Activated CD4-positive, alpha-beta T cell treated with anti-CD3 and anti-CD28 coated beads, Interleukin-10, Interleukin-2, amounts not matched to agents 100 ng/mL and 50 ng/mL, durations not matched to agents 16 hours and 8 hours (primary cell): ENCODE measurements around the gene CREBL2.
A peak's percentile ranks its signal among the peaks of the same experiment; 100 is the strongest.
"Not testable (repeated sequence)": the region's sequence is repeated elsewhere in the genome, so short reads cannot be mapped to it uniquely, and the experiment has no call there.

Experiments used
- DNase-seq: peaks from one replicate; pipeline ENCODE4 v3.0.0-alpha.2; 2020

The CREBL2 gene, protein sequence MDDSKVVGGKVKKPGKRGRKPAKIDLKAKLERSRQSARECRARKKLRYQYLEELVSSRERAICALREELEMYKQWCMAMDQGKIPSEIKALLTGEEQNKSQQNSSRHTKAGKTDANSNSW

DNA sequence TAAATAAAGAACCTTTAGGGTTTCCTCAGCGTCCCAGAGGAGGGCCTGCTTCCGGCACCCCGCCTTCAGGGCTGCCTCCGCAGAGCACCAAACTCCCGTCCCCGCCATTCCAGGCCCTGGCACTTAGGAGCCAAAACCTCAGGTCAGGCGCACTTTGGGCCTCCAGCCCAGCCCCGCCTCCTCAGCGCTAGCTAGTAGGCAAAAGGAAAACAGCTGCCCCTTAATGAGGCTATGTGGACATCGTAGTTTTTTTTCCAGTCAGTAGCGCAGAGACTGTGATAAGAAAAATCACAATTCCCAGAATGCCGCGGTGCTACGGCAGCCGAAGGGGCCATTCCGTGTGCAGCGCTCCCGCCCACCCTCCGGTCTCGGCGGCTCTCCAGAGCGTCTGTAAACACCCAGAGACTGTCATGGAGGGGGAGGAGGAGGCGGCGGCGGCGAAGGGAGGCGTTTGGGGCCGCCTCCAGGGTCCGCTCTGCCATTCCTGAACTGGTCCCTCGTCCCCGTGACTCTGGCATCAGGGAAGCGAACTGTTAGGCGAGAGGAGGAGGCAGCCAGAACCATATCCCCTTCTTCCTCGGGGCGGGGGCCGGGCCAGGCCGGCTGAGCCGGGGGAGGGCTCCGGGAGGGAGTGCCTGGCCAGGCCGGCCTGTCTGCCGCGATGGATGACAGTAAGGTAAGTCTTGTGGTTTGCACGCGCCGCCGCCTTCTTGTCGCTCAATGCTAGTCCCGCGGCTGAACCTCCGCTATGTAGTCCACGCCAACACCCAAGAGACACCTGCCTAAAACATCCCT is at the start of gene CREBL2:
TSS of gene CREBL2 (plus strand) at position 365 of the 795 bp plus-strand sequence. CDS start at position 662, 297 bp downstream.
- peak; percentile 86 for DNase-seq

DNA sequence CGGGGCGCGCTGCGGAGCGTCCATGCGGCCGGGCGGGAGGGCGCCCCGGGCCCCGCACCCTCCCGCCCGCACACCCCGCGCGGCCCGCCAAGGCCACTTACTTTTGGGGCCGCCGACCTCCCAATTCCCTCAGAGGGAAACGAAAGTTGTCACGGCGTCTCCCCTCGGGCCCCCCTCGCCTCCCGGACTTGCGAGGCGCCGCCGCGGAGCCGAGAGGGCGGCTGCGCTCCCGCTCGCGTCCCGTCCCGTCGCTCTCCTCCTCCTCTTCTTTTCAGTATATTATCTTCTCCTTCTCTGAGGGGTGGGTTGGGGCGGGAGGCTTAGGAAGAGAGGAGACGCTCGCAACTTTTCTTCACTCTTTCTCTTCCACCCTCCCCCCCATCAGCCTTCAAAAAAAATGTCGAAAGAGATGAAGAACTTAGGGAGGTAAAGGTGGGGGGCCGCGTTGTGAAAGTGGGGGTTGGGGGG is 49.6 kb upstream of the CREBL2 start:
- peak; percentile 13 for DNase-seq

DNA sequence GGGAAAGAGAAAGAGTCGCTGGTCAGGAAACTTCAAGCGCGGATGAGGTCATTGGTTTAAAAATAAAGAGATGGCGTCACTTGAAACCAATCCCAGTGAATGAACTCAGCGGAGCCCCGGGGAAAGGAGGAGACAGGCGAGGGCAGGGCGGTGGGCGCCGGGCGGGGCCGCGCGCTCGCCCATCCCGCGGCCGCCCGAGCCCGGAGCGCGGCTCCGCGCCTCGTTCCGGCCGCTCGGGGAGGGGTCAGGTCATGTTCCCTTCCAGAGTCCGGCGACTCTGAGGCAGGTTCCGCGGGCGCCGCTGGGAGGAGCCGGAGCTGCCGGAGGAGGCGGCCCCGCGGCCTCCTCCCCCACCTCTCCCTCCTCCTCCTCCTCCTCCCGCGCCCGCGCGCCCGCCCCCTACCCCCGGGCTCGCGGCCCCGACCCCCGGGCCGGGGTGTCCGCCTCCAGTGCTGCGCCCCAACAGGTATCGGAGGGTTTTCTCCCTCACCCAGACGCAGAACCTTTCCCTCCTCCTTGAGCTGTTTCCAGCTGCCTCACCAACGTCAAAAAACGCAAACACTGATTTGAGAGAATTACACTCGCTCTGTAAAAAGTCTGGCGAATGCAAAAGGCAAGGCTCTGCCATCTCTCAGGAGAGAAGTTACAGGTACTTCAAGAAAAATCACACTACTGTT is 49.0 kb upstream of the CREBL2 start, which contains the start of gene DUSP16:
TSS of gene DUSP16 (minus strand) at position 279 of the 677 bp plus-strand sequence. CDS start 41,765 bp downstream, outside the sequence.
- peak; percentile 90 for DNase-seq

DNA sequence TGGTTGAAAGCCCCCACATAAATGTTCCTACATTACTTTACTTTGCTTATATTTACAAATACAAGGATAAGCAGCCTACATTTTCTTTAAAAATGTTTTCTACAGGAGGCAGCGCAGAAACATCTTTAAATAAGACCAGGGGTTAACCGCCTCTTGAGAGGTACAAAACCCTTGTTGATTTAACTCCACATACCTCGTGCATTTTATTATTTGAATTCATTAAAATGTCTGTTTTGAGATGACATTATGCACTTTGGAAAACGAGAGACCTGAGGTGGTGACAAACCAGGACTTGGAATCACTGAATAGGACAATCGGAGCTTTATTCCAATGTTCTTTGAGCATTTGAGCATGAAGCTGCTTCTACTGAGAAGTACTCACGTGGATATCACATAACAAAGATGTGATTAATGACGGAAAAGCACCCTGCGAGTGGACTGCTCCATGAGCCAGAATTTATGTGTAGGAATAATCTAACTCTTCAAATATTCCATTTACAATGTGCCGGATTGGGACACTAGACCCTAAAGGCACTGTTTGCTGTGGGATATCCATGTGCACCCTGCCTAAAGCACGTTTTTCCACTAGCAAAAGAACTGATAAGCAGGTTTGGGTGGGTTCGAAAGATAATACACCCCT is 48.3 kb upstream of the CREBL2 start:
- DNase-seq: no peak

DNA sequence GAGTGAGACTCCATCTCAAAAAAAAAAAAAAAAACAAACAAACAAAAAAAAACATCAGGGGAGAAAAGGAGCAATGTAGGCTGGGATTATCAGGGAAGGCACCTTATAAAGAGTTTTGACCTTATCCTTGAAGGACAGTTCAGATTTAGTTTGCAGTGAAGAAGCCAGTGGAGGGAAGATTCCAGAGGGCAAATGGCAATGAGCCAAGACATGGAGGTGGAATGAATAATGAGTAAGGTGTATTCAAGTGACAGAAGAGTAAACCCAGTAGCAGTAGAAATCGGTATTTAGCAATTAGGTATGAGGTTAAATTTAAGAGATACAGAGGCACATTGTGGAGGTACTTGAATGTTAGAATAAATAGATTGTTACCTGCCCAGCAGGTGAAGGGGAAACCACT is 46.8 kb upstream of the CREBL2 start:
- no peak for DNase-seq

DNA sequence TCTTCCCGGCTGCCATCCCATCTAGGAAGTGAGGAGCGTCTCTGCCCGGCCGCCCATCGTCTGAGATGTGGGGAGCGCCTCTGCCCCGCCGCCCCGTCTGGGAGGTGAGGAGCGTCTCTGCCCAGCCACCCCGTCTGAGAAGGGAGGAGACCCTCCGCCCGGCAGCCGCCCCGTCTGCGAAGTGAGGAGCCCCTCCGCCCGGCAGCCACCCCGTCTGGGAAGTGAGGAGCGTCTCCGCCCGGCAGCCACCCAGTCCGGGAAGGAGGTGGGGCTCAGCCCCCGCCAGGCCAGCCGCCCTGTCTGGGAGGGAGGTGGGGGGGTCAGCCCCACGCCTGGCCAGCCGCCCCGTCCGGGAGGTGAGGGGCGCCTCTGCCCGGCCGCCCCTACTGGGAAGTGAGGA is 45.7 kb upstream of the CREBL2 start:
- DNase-seq: not testable (repeated sequence)

DNA sequence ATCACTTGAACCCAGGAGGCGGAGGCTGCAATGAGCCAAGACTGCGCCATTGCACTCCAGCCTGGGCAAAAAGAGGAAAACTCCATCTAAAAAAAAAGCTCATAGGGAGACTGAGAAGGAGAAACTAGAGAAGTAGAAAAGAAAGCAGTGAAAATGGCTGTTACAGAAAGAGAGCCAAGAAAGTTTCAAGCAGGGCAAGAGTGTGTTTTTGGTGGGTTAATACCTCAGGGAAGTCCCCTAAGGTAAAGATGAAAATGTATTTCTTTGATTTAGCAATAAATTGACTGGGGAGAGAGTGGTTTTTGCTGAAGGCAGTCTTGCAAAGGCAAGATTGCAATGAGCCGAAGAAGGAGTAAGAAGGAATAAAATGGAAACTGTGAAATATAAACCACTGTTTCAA is 39.0 kb upstream of the CREBL2 start:
- no peak for DNase-seq

DNA sequence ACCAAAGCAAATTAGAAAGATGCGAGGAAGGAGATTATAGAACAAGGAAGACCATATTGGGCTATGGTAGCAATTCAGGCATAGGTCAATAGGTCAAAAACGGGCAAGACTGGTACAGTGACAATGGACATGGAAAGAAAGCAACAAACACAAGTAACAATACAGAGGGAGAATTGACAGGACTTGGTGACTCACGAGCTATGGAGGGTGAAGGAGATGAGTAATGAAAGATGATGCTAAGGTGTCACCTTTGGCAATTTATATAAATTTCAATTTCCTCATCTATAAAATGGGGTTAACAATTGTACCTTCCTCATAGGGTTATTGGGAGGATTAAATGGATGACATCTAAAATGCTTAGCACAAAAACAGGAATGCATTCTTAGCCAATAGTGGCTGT is 33.9 kb upstream of the CREBL2 start:
- DNase-seq: peak; percentile 11

DNA sequence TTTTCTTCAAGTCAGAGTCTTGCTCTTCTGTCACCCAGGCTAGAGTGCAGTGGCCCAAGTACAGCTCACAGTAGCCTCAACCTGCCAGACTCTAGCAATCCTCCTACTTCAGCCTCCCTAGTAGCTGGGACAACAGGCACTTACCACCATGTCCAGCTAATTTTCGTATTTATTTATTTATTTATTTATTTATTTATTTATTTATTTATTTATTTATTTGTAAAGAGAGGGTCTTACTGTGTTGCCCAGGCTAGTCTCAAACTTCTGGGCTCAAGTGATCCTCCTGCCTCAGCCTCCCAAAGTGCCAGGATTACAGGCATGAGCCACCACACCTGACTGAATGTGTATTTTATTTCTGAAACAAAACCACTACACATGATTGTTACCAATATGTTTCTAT is 31.0 kb upstream of the CREBL2 start:
- not testable (repeated sequence) for DNase-seq

DNA sequence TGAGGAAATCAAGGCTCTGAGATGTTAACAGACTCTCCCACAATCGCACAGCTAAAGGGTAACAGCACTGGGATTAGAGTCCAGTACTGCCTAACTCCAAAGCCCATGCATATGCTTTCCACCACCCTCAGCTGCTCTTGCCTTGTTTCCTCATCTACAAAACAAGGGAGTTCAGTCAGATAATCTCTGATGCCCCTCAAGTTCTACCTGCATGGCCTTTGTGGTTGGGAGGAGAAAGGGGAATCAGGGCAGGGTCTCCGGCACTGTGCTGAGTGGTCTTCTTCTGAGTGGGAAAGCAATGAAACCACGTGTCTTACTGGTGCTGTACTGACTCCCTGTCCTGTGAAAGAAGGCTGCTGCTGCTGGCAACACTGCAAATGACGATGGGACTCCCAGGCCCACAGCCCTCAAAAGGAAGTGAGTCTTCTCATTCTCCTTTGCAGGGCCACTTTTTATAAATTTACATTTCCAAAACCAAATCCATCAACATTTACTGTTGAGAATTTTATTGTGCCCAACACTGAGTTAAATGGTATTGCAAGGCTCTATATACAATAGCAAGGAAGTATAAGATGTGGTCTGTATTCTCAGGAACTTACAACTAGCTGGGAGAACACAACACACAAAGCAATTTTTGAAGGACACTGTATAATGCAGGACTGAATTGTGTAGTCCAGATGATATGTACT is 29.3 kb upstream of the CREBL2 start:
- peak; percentile 59 for DNase-seq

DNA sequence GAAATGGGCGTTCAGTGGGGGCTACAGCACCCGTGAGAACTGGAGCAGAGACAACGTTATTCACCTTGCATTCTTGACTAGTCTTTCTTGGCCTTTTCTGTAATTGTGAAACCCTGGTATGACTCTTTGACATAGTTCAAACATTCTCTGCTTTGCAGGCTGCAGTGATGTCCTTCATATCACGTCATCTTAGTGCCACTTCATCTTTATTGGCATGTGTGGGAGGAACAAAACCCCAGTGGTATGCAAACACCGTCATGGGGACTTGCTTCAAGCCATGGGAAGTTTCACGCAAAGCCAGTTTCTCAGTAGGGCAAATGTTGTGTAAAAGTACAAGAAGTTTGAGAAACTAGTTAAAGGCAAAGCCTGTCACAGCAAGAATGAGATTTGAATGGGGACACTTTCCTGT is 28.8 kb upstream of the CREBL2 start:
- peak; percentile 94 for DNase-seq

DNA sequence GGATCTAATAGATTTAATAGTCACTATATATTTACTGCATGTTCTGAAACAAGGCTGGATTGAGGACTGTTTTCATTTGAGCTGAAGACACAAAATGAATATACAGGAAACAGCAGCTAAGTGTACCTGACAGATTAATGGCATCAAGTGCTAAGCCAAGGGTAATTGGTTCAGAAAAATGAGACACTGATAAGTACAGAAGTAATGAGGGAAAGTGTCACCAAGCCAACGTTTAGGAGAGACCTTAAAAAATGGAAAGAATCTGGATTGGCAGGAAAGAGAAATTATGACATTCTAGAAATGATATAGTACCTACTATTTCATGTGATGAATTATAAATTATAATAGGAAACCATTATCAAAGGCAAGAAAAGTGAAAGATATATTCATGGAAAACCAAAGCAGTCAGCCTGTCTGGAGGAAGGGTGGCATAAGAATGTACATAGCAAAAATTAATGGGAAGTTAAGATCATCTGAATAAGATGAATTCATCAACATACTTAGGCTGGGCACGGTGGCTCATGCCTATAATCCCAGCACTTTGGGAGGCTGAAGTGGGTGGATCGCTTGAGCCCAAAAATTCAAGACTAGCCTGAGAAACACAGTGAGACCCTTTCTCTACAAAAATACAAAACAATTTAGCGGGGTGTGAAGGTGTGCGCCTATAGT is 28.0 kb upstream of the CREBL2 start:
- DNase-seq: peak; percentile 23

DNA sequence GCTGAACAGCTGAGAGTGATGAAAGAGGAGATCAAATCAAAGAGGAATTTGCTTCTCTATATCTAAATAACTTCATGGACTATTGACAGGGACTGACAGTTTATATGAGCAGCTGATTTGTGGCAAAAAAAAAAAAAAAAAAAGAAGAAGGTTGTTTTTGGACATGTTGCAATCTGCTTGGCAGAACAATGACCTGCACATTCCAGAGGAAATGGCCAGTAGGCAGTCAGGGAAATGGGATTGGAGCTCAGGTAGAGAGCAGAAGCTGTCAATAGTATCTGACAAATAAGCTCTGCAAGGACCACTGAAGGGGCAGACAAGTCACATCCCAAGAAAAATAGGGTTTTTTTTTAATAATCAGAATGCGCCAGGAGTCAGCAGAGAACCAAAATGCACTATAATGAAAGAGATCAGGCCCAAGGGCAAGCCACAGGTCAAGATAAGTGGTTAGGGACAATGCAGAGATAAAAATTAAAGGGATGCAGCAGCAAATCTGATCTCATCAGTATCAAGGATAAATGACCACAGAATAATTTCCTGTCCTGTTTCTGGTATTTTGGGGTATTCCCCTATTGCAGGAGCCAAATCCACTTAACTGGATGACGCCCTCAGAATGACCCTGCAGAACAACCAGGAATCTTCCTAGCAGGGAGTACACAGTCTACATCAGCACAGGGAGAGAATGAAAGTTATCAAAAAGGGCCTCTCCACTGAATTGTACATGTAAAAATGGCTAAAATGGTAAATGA is 26.4 kb upstream of the CREBL2 start:
- no peak for DNase-seq

DNA sequence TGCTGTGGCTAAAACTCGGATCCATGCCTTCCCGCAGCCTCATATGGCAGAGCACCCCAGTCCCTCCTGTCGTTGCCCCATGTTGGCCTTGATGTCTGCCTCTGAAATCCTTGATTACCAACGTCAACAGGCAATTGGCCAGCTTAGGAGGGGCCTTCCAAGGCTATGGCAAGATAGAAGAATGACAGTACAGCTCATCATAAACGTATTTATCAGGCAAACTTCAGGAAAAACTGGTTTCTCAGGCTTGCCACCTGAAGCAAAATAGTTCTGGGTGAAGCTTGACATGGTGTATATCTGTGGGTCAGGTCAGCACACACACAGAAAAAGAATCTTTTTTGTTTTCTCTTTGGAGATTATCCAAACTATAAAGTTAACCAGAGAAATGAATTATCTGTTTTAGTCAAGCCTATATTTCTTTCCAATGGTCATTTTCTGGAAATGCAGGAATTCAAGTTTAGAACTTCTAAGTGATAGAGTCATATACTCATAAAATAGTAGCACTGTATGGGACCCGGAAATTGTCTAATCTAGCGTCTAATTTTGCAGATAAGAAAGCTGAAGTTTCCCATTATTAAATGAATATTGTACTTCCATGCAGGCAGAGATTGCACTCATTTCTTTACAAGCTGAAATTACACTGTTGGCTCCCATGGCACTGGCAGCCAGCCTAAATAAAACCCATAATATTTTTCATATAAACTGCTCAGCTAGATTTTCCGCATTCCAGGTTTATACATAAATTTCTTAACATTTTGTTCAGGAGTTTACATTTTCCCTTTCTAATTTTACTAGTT is 24.6 kb upstream of the CREBL2 start:
- DNase-seq: no peak

DNA sequence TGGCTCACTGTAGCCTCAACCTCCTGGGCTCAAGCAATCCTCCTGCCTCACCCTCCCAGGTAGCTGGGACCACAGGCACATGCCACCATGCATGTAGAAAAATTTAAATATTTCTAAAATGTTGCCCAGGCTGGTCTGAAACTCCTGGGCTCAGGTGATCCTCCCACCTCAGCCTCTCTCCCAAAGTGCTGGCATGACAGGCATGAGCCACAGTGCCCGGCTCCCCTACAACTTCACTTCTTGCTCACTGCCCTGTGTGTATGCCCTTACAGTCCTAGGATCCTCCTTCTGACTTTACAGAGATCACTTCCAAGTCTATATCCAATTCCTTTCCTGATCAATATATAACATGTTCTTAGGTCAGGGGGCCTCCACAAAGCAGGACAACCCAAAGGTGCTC is 23.8 kb upstream of the CREBL2 start:
- no peak for DNase-seq

DNA sequence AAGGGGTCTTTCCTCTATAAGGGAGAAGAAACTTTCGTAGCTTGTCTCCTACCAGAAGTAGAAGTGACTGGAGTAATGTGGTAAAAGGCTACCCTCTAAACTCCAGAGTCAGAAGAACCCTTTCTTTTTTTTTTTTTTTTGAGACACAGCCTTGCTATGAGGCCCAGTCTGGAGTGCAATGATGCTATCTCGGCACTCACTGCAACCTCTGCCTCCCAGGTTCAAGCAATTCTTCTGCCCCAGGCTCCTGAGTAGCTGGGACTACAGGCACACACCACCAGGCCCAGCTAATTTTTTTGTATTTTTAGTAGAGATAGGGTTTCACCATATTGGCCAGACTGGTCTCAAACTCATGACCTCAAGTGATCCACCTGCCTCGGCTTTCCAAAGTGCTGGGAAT is 23.2 kb upstream of the CREBL2 start:
- DNase-seq: not testable (repeated sequence)

DNA sequence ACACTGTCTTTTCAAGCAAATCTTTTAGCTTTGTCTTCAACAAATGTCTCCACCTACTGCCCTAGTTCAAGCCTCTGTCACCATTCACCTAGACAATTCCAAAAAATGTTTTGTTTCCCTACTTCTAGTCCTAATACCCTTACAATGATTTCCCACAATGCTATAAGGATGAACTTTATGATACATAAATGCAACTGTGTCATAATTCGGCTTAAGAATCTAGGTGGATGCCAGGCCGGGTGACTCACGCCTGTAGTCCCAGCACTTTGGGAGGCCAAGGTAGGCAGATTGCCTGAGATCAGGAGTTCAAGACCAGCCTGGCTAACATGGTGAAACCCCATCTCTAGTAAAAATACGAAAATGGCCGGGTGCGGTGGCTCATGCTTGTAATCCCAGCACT is 20.7 kb upstream of the CREBL2 start:
- DNase-seq: no peak

DNA sequence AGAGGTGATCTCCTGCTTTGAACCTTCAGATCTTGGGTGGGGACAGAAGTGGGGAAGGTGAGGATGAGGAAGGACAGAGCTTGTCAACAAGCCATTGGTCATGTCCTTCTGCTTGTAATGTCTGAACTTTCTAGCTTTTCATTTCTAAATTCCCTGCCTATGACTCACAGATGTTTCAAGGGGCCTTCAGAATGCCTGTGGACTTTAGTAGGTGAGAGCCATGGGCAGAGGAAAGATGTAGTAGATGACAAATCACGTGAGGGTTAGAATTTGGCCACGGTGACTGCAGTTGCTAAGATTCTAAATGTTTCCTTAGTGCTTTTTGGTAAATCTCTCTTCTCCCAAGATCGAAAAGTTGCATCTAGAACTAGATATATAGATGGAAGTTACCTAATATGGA is 18.7 kb upstream of the CREBL2 start:
- no peak for DNase-seq

DNA sequence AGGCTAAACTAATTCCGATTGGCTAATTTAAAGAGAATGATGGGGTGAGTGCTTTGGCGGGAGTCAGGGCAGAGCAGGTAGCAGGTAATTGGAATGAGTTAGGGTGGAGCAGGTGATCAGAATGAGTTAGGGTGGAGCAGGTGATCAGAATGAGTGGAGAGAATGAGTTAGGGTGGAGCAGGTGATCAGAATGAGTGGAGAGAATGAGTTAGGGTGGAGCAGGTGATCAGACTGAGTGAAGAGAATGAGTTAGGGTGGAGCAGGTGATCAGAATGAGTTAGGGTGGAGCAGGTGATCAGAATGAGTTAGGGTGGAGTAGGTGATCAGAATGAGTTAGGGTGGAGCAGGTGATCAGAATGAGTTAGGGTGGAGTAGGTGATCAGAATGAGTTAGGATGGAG is 15.7 kb upstream of the CREBL2 start:
- DNase-seq: not testable (repeated sequence)

DNA sequence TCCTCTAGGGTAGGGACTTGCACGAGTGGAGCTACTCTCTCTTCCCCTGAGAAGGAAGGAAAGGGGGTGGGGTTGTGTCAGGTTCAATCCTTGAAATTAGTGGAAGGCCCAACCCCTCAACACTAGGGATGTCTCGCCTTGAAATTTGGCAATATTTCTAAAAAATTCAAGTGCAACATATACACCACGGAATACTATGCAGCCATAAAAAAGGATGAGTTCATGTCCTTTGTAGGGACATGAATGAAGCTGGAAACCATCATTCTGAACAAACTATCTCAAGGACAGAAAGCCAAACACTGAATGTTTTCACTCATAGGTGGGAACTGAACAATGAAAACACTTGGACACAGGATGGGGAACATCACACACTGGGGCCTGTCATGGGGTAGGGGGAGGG is 15.1 kb upstream of the CREBL2 start:
- not testable (repeated sequence) for DNase-seq

DNA sequence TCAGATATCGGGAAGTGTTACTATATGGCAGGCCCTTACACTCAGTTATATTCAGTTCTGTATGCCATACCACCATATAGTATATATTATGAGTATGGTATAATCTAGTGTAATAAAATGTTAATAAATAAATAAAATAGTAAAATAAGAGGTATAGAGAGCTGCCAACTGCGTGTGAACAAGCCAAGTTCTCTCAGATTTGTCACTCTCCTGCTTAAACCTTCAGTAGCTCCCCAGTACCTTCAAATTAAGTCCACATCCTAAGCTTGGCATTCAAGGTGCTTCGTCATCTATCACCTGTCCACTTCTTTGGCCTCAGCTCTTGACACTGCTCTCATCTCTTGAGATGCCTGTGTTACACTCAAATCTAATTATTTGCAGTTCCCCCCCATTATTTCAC is 12.8 kb upstream of the CREBL2 start:
- no peak for DNase-seq
